ENCODE data around the gene FABP1. TPM values are rescaled to one million over a fixed set of nuclear protein-coding genes. Genes with fewer than 3 reads are reported as not detected.

Gene FABP1
- total and polyA plus RNA-seq, 2 of the 8 experiments (the other 6 are each of a cell fraction or from before 2014, with no cell fraction given), result 0.09 TPM; not detected in 1

GRCh38 chr2:88127888-88128653 is at the start of gene FABP1 (continued):
- no peak for TF ChIP-seq CTCF (IDR thresholded peaks at IDR 0.05; ENCODE audit: control extremely low read depth in 1 of 3, insufficient read depth in 1 of 3, low read depth in 1 of 3, low read length in 3 of 3)
- no peak for TF ChIP-seq PHF8 (conservative IDR thresholded peaks at IDR 0.05; ENCODE audit: low read depth, low read length)
- TF ChIP-seq SP4 (IDR thresholded peaks at IDR 0.05; ENCODE audit: low read length), result no peak
- no peak for TF ChIP-seq POLR2A (IDR thresholded peaks at IDR 0.05; ENCODE audit: control extremely low read depth in 1 of 2, low read depth in 2 of 2, low read length in 2 of 2)
- no peak for TF ChIP-seq RFX5 (IDR thresholded peaks at IDR 0.05; ENCODE audit: borderline replicate concordance, low read depth, low read length)
- TF ChIP-seq FOSL1 (IDR thresholded peaks at IDR 0.05; ENCODE audit: insufficient read depth, low read depth, low read length), result no peak
- no peak for TF ChIP-seq YY1 (IDR thresholded peaks at IDR 0.05; ENCODE audit: low read depth, low read length)
- no peak for TF ChIP-seq E2F6 (IDR thresholded peaks at IDR 0.05)
- TF ChIP-seq TEAD4 (IDR thresholded peaks at IDR 0.05; ENCODE audit: low read depth, low read length), result no peak
- no peak for TF ChIP-seq SIX5 (IDR thresholded peaks at IDR 0.05; ENCODE audit: low read depth, low read length)
- TF ChIP-seq SAP30 (IDR thresholded peaks at IDR 0.05; ENCODE audit: insufficient read depth, insufficient replicate concordance, low read length), result no peak
- TF ChIP-seq NRF1 (IDR thresholded peaks at IDR 0.05; ENCODE audit: low read depth, low read length), result no peak

Data from H1 (cell line).